ENCODE results near the gene SERPINA5. TPM values are rescaled to one million over a fixed set of nuclear protein-coding genes. Genes with fewer than 3 reads are reported as not detected.

SERPINA5 gene
- total and polyA plus RNA-seq, 2 of the 8 experiments (the other 6 are each of a cell fraction or from before 2014, with no cell fraction given): 1.8 to 1.9 TPM

DNA sequence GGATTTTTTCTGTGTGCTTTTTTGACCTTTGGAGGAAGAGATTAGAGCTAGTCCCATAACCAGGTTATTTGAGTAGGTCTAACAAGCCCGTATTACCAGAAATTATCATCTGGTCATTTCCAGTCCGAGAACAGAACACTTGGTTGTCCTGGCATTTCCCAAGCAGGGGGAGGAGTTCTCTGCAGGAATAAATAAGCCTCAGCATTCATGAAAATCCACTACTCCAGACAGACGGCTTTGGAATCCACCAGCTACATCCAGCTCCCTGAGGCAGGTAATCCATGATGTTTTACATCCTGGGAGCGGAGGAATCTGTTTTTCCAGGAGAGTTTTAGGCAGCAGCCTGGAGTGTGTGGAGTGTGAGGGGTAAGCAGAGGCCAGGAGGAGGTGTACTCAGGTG lies 30.9 kb downstream of the SERPINA5 start, which contains the start of gene SERPINA3 (continued):
- TF ChIP-seq, protein P1, sequence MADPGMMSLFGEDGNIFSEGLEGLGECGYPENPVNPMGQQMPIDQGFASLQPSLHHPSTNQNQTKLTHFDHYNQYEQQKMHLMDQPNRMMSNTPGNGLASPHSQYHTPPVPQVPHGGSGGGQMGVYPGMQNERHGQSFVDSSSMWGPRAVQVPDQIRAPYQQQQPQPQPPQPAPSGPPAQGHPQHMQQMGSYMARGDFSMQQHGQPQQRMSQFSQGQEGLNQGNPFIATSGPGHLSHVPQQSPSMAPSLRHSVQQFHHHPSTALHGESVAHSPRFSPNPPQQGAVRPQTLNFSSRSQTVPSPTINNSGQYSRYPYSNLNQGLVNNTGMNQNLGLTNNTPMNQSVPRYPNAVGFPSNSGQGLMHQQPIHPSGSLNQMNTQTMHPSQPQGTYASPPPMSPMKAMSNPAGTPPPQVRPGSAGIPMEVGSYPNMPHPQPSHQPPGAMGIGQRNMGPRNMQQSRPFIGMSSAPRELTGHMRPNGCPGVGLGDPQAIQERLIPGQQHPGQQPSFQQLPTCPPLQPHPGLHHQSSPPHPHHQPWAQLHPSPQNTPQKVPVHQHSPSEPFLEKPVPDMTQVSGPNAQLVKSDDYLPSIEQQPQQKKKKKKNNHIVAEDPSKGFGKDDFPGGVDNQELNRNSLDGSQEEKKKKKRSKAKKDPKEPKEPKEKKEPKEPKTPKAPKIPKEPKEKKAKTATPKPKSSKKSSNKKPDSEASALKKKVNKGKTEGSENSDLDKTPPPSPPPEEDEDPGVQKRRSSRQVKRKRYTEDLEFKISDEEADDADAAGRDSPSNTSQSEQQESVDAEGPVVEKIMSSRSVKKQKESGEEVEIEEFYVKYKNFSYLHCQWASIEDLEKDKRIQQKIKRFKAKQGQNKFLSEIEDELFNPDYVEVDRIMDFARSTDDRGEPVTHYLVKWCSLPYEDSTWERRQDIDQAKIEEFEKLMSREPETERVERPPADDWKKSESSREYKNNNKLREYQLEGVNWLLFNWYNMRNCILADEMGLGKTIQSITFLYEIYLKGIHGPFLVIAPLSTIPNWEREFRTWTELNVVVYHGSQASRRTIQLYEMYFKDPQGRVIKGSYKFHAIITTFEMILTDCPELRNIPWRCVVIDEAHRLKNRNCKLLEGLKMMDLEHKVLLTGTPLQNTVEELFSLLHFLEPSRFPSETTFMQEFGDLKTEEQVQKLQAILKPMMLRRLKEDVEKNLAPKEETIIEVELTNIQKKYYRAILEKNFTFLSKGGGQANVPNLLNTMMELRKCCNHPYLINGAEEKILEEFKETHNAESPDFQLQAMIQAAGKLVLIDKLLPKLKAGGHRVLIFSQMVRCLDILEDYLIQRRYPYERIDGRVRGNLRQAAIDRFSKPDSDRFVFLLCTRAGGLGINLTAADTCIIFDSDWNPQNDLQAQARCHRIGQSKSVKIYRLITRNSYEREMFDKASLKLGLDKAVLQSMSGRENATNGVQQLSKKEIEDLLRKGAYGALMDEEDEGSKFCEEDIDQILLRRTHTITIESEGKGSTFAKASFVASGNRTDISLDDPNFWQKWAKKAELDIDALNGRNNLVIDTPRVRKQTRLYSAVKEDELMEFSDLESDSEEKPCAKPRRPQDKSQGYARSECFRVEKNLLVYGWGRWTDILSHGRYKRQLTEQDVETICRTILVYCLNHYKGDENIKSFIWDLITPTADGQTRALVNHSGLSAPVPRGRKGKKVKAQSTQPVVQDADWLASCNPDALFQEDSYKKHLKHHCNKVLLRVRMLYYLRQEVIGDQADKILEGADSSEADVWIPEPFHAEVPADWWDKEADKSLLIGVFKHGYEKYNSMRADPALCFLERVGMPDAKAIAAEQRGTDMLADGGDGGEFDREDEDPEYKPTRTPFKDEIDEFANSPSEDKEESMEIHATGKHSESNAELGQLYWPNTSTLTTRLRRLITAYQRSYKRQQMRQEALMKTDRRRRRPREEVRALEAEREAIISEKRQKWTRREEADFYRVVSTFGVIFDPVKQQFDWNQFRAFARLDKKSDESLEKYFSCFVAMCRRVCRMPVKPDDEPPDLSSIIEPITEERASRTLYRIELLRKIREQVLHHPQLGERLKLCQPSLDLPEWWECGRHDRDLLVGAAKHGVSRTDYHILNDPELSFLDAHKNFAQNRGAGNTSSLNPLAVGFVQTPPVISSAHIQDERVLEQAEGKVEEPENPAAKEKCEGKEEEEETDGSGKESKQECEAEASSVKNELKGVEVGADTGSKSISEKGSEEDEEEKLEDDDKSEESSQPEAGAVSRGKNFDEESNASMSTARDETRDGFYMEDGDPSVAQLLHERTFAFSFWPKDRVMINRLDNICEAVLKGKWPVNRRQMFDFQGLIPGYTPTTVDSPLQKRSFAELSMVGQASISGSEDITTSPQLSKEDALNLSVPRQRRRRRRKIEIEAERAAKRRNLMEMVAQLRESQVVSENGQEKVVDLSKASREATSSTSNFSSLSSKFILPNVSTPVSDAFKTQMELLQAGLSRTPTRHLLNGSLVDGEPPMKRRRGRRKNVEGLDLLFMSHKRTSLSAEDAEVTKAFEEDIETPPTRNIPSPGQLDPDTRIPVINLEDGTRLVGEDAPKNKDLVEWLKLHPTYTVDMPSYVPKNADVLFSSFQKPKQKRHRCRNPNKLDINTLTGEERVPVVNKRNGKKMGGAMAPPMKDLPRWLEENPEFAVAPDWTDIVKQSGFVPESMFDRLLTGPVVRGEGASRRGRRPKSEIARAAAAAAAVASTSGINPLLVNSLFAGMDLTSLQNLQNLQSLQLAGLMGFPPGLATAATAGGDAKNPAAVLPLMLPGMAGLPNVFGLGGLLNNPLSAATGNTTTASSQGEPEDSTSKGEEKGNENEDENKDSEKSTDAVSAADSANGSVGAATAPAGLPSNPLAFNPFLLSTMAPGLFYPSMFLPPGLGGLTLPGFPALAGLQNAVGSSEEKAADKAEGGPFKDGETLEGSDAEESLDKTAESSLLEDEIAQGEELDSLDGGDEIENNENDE (IDR thresholded peaks at IDR 0.05; ENCODE audit: insufficient replicate concordance, low read length): no peak
- TF ChIP-seq EZH2 (IDR thresholded peaks at IDR 0.05; ENCODE audit: low read depth, low read length, severe bottlenecking) (no peak), KDM4A (IDR thresholded peaks at IDR 0.05; ENCODE audit: low read depth, low read length, severe bottlenecking) (no peak)
- TF ChIP-seq, protein P2, sequence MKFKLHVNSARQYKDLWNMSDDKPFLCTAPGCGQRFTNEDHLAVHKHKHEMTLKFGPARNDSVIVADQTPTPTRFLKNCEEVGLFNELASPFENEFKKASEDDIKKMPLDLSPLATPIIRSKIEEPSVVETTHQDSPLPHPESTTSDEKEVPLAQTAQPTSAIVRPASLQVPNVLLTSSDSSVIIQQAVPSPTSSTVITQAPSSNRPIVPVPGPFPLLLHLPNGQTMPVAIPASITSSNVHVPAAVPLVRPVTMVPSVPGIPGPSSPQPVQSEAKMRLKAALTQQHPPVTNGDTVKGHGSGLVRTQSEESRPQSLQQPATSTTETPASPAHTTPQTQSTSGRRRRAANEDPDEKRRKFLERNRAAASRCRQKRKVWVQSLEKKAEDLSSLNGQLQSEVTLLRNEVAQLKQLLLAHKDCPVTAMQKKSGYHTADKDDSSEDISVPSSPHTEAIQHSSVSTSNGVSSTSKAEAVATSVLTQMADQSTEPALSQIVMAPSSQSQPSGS (IDR thresholded peaks at IDR 0.05; ENCODE audit: low read length): no peak

Measured in H1 (cell line).